Caco-2 (cell line): ENCODE data around the gene GPR12. TPM values are rescaled to one million over a fixed set of nuclear protein-coding genes. Genes with fewer than 3 reads are reported as not detected.

ENCODE experiments used
- BruUV-seq: library from RNA; stranded (reverse); fragments of 400-500 nt; replicated peaks from 2 replicates; lab custom pipeline; 2021; lab: Mats Ljungman, UMichigan
- CTCF ChIA-PET: fragments of 300-600 bp; sonication (Branson Sonifier 250); formaldehyde crosslinking; loops from one replicate; lab custom pipeline; 2022; ENCODE audit warnings: antibody characterized with exemption; lab: Charles Lee
- POLR2A ChIA-PET: fragments of 300-600 bp; sonication (Branson Sonifier 250); formaldehyde crosslinking; loops from one replicate; lab custom pipeline; 2022; ENCODE audit warnings: antibody characterized with exemption; lab: Charles Lee
- DNase-seq, 2 experiments: peaks; one replicate each; pipeline versions ENCODE4 v3.0.0 to v3.0.0-alpha.2; 2020 to 2022
- H3K27me3 ChIP-seq: replicated peaks from 2 replicates; pipeline ENCODE4 v1.6.0; 2011; ENCODE audit warnings: low read length; ENCODE audit not compliant: control insufficient read depth, insufficient read depth
- H3K36me3 ChIP-seq: 2 replicates; pipeline ENCODE4 v1.5.1; 2011; ENCODE audit warnings: low read length; ENCODE audit not compliant: control insufficient read depth, insufficient read depth
- H3K4me1 ChIP-seq: fragments of 250-450 bp; sonication (Bioruptor Pico); 2 replicates; pipeline ENCODE4 v1.5.1; 2020; ENCODE audit warnings: mild to moderate bottlenecking
- H3K4me3 ChIP-seq: 2 replicates; pipeline ENCODE4 v1.5.1; 2011; ENCODE audit warnings: low read depth, mild to moderate bottlenecking, control low read depth, low read length
- H3K9me3 ChIP-seq: fragments of 250-450 bp; sonication (Bioruptor Pico); 2 replicates; pipeline ENCODE4 v1.5.1; 2020; ENCODE audit warnings: mild to moderate bottlenecking, moderate library complexity
- H3K27ac Mint-ChIP-seq: one replicate; pipeline ENCODE4 v1.8.0; 2022; ENCODE audit warnings: mixed read lengths; ENCODE audit not compliant: unreplicated experiment
- H3K27me3 Mint-ChIP-seq: one replicate; pipeline ENCODE4 v1.8.0; 2022; ENCODE audit warnings: mixed read lengths; ENCODE audit not compliant: insufficient read depth, unreplicated experiment
- H3K36me3 Mint-ChIP-seq: one replicate; pipeline ENCODE4 v1.8.0; 2022; ENCODE audit warnings: mild to moderate bottlenecking, mixed read lengths; ENCODE audit not compliant: insufficient read depth, unreplicated experiment
- H3K4me1 Mint-ChIP-seq: one replicate; pipeline ENCODE4 v1.8.0; 2022; ENCODE audit warnings: low read depth, mixed read lengths; ENCODE audit not compliant: unreplicated experiment
- H3K4me3 Mint-ChIP-seq: one replicate; pipeline ENCODE4 v1.8.0; 2022; ENCODE audit warnings: mild to moderate bottlenecking, moderate library complexity, mixed read lengths; ENCODE audit not compliant: unreplicated experiment
- H3K9me3 Mint-ChIP-seq: one replicate; pipeline ENCODE4 v1.8.0; 2022; ENCODE audit warnings: mixed read lengths; ENCODE audit not compliant: unreplicated experiment
- CTCF ChIP-seq, 2 experiments: fragments of 200-600 bp in 1 of 2; IDR thresholded peaks; 1 replicate in 1 of 2; 2 replicates in 1 of 2; pipeline versions ENCODE4 v1.5.1 to v1.8.0; 2011 to 2022; ENCODE audit warnings: antibody characterized with exemption in 1 of 2, control low read depth in 1 of 2, inconsistent platforms in 1 of 2, low read depth in 1 of 2, low read length in 1 of 2, mild to moderate bottlenecking in 1 of 2, moderate library complexity in 1 of 2; ENCODE audit not compliant: insufficient read depth in 1 of 2, severe bottlenecking in 1 of 2, unreplicated experiment in 1 of 2
- intact Hi-C: fragments of 100-400 bp; cut with micrococcal nuclease; formaldehyde crosslinking; loops from one replicate; pipeline ENCODE4 v1.10.0; 2022; ENCODE audit not compliant: unreplicated experiment
- total RNA-seq: library from RNA; stranded (reverse); gene quantifications from 2 replicates; pipeline ENCODE4 v1.2.3, GENCODE V29; 2022

GPR12 gene
- total RNA-seq, 1 experiment from 2014 or later, result not detected

DNA sequence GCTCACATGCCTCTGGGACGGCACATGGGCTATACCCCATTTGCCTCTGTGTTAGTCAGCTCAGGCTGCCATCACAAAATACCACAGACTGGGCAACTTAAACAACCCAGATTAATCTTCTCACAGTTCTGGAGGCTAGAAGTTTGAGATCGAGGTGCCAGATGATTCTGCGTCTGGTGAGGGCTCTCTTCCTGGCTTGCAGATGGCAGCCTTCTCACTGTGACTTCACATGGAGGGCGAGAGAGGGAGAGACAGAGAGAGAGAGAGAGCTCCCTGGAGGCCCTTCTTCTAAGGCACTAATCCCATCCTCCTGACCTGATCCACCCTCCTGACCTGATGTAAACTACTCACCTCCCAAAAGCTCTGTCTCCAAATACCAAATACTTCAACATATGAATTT, 55.0 kb downstream of the GPR12 start:
- H3K36me3 ChIP-seq, result no peaks in the 10 kb centered on the region
- no peak overlapping the region for H3K27ac Mint-ChIP-seq
- no peak overlapping the region for H3K4me3 Mint-ChIP-seq
- ChIA-PET CTCF (no interaction called here), POLR2A (no interaction called here)
- BruUV-seq, result no TSS peak
- no peak for DNase-seq
- intact Hi-C loops, result no loop called here
- no peak overlapping the region for H3K4me3 ChIP-seq
- no peaks in the 10 kb centered on the region for H3K4me1 Mint-ChIP-seq
- H3K36me3 Mint-ChIP-seq, result no peaks in the 10 kb centered on the region
- peaks cover 21% of the 10 kb centered on the region for H3K27me3 Mint-ChIP-seq
- no peak for TF ChIP-seq CTCF (IDR thresholded peaks at IDR 0.05; ENCODE audit: insufficient read depth in 1 of 2, low read depth in 1 of 2, low read length in 1 of 2, severe bottlenecking in 1 of 2, unreplicated experiment in 1 of 2)
- H3K9me3 ChIP-seq, result no peaks in the 10 kb centered on the region
- no peaks in the 10 kb centered on the region for H3K4me1 ChIP-seq
- H3K9me3 Mint-ChIP-seq, result no peaks in the 10 kb centered on the region
- H3K27me3 ChIP-seq, result no peaks in the 10 kb centered on the region

Other genes with a start within 250 kb of the GPR12 start
- not detected in 2 replicates for gene WASF3, start 203.1 kb downstream of the GPR12 start, total RNA-seq